GM21423 (cell line): Measurements from ENCODE around the gene HSPA9.
"Not testable (repeated sequence)": the region's sequence is repeated elsewhere in the genome, so short reads cannot be mapped to it uniquely, and the experiment has no call there.

Source experiments
- ATAC-seq: cut with Tn5 transposase; IDR thresholded peaks from one replicate; pipeline ENCODE4 v1.9.1; 2021; ENCODE audit warnings: mild to moderate bottlenecking, moderate library complexity; ENCODE audit not compliant: unreplicated experiment

The HSPA9 gene

GRCh38 chr5:138536215-138536614 lies 39.0 kb downstream of the HSPA9 start:
- ATAC-seq, result no peak

- no peak for ATAC-seq
Measured at GRCh38 chr5:138533973-138534941, 40.9 kb downstream of the HSPA9 start.

GRCh38 chr5:138529812-138530211 lies 45.4 kb downstream of the HSPA9 start:
- ATAC-seq, result no peak

- ATAC-seq, result no peak
Measured at GRCh38 chr5:138528744-138529469, 46.3 kb downstream of the HSPA9 start.

- no peak for ATAC-seq
Measured at GRCh38 chr5:138528208-138528607, 47.0 kb downstream of the HSPA9 start.

GRCh38 chr5:138527170-138527569 lies 48.0 kb downstream of the HSPA9 start:
- ATAC-seq, result no peak

GRCh38 chr5:138523406-138523805 lies 51.8 kb downstream of the HSPA9 start:
- ATAC-seq, result no peak

- ATAC-seq, result no peak
Measured at GRCh38 chr5:138520971-138521370, 54.2 kb downstream of the HSPA9 start.

- ATAC-seq, result no peak
Measured at GRCh38 chr5:138517437-138517836, 57.8 kb downstream of the HSPA9 start.

- ATAC-seq, result no peak
Measured at GRCh38 chr5:138515556-138516245, 59.5 kb downstream of the HSPA9 start.

- ATAC-seq, result no peak
Measured at GRCh38 chr5:138514021-138514420, 61.2 kb downstream of the HSPA9 start.

GRCh38 chr5:138508958-138509357 lies 66.2 kb downstream of the HSPA9 start:
- no peak for ATAC-seq

GRCh38 chr5:138507485-138507884 lies 67.7 kb downstream of the HSPA9 start:
- not testable (repeated sequence) for ATAC-seq

- no peak for ATAC-seq
Measured at GRCh38 chr5:138506370-138507306, 68.6 kb downstream of the HSPA9 start.

- no peak for ATAC-seq
Measured at GRCh38 chr5:138504799-138505198, 70.4 kb downstream of the HSPA9 start.
